HG02759 (cell line): ENCODE data around the gene YTHDC1.
"Not testable (repeated sequence)": the region's sequence is repeated elsewhere in the genome, so short reads cannot be mapped to it uniquely, and the experiment has no call there.

Experiments used
- ATAC-seq: cut with Tn5 transposase; IDR thresholded peaks from one replicate; pipeline ENCODE4 v1.9.1; 2021; ENCODE audit warnings: mild to moderate bottlenecking, moderate library complexity; ENCODE audit not compliant: unreplicated experiment

Gene YTHDC1

DNA sequence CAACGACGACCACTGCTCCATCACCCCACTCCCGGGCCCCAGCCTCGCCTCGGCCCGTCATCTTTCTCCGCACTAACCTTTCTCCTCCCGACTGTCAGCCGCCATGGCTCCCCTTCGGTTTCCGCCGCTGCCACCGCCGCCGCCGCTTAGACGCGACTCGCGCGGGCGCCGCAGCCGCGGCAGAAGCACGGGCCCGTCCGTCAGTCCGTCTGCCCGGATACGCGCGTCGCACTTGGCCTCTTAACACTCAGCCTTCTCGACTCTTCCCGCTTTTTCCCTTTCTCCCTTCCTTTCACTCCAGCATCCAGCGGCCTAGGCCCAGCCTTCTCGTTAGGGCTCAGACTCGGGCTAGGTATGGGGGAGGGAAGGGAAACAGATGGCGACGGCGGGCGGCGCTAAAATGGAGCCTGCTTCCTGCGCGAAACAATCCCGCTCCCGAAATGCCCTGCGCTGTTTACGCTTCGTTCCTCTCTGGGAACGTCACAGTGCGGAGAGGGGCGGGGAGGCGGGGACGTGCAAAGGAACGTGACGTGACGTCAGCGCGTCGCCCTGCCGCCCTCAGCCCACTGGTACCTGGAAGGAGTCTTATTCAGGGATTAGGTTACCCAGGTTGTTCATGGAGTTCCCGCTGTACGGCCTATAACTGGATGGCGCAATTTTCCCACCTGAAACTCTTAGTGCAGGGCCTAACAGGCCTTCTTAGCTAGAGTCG lies at the start of gene YTHDC1:
TSS of gene YTHDC1 (minus strand) at position 442 of the 712 bp plus-strand sequence. CDS start at position 105, 337 bp downstream.
- peak; percentile 97 for ATAC-seq

DNA sequence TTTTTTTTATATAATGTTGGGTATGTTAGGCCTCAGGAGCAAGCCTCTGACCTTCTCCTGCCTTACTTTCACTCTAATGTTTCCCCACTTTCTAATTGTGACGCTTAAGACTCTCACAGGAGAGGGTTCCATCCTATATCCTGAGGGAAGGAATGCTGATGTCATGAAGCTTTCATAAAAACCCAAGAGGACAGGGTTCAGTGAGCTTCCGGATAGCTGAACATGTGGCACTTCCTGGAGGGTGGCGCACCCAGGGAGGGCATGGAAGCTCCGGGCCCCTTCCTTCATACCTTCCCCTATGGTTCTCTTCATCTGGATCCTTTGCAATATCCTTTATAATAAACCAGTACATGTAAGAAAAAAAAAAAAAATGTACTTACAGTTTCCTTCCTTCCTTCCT lies 49.4 kb upstream of the YTHDC1 start:
- no peak for ATAC-seq

DNA sequence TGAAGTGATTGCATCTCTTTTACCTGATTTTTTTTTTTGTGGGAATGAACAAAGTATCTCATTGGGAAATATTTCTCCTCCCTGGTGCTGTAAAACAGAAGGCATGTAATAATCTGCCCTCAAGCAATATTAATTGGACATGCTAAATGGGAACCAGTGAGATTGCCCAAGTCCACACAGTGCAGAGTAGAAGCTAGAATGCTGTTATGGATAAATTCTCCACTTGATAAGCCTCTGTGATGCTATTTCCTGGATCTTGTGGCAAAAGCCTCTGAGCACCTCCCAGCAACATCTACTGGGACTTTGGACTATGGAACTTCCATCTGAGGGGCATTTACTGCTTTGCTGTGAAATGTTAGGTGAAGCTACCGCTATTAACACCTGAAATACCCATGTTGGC lies 46.9 kb upstream of the YTHDC1 start:
- ATAC-seq, result no peak

- no peak for ATAC-seq
Measured at GRCh38 chr4:68391436-68391835, 41.5 kb upstream of the YTHDC1 start.

GRCh38 chr4:68390205-68390935 lies 40.5 kb upstream of the YTHDC1 start:
- no peak for ATAC-seq

GRCh38 chr4:68389386-68389913 lies 39.6 kb upstream of the YTHDC1 start:
- ATAC-seq, result not testable (repeated sequence)

- no peak for ATAC-seq
Measured at GRCh38 chr4:68388347-68388865, 38.5 kb upstream of the YTHDC1 start.

DNA sequence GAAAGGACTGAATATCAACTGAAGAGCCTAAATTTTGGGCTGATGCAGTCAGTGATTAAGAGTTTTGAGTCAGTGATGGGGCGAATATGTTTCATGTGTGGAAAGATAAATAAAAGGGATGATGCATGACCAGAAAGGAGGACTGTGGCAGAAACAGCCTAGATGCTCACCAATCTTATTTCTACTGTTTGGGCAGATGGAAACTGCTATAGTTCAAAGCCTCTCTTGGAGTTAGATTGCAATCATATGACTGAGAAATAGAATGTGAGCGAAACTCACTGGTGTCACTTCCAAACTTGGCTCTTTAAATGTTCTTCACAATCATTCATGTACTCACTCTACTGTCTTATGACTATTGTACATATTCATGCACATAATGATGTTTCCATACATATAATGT lies 35.4 kb upstream of the YTHDC1 start:
- no peak for ATAC-seq

DNA sequence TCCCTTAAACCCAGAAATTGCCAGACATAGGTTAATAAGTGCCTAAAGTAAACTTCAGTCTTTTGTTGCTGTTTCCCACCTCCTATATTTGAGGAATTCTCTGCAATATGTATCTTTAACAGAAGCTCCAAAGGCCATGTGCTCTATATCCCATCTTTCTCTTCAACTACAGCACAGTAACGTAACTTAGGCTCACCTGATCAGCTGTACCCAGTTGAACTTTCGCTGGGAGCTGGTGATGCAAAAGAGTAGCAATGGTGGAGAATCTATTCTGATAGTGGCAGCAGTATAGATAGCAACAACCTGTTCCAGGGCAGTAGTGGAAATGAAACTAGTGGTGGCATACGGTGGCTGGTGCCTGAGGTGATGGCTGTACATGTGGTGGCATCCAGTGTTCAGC lies 33.2 kb upstream of the YTHDC1 start:
- ATAC-seq, result no peak

DNA sequence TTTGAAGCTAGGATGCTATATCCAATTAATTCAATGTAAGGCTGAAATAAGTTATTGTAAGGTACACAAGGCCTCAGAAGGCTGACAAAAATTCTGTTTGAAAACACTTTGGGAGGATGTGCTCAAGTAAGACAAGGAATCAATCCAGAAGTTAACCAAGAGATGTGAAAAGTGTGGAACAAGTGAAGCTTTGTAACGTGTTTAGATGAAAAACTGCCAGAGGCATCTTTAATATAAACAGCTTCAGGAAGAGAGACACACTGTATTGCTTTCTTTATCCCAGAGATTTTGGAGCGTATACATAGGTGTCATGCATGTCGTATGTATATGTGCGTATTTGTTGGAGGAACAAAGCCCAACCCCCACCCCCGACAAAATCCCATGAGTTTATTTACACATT lies 28.3 kb upstream of the YTHDC1 start:
- no peak for ATAC-seq

GRCh38 chr4:68375667-68376559 lies 26.0 kb upstream of the YTHDC1 start:
- peak; percentile 65 for ATAC-seq

GRCh38 chr4:68373513-68373912 lies 23.6 kb upstream of the YTHDC1 start:
- ATAC-seq, result peak; percentile 98

DNA sequence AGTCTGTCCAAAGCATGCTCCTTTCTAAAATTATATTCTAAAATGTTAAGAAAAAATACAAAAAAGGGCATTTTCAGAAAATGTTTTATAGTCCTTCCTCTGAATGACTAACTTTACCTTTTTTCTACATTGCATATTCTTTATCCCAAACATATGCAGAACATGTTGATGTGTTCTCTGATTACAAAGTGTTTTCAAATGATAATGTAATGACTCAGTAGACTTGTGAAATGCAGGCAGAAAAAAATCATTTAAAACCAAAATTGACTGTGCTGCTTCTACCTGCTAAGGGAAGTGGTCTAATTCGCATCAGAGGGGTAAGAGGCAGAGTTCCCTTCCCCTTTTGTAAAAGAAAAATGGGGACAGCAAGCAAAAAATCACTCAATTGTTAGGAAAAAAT lies 22.7 kb upstream of the YTHDC1 start:
- ATAC-seq, result no peak

- ATAC-seq, result no peak
Measured at GRCh38 chr4:68369142-68369805, 19.4 kb upstream of the YTHDC1 start.

DNA sequence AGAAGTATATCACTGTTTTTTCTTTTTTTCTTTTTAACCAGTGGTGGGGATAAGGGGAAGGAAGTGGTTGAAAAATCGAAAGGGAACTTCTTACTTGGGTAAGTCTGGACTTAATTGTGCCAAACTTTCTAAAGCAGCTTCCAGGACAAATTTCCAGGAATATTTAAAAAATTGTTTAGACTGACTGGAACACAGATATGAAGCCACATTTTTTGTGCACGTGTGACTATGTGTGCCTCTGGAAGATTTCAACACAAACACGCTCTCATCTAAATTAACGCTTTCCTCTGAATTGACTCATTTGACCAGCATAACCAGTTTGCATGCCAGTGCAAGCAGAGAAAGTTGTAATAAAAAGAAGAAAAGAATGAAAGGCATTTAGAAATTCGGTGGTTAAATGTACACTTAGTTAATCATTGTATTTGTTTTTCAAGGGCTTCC lies 18.8 kb upstream of the YTHDC1 start:
- no peak for ATAC-seq

GRCh38 chr4:68367835-68368234 lies 17.9 kb upstream of the YTHDC1 start:
- ATAC-seq, result no peak

DNA sequence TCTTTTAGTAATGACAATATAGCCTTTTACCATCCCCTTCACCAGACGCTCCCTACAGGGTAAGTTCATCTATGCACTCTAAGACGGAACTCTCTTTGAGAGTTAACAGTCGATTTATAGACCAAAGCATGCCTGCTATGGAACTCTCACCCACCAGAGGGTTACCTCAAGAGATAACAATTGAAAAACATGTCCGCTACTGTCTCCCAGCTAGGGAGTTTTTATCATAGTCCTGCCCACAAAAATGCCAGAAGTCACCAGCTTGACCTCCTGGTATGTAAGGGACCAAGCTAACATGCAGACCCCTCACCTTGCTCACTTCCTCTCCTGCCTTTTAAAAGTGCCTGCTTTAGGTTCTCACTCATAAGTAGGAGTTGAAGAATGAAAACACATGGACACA lies 16.7 kb upstream of the YTHDC1 start:
- ATAC-seq, result no peak

DNA sequence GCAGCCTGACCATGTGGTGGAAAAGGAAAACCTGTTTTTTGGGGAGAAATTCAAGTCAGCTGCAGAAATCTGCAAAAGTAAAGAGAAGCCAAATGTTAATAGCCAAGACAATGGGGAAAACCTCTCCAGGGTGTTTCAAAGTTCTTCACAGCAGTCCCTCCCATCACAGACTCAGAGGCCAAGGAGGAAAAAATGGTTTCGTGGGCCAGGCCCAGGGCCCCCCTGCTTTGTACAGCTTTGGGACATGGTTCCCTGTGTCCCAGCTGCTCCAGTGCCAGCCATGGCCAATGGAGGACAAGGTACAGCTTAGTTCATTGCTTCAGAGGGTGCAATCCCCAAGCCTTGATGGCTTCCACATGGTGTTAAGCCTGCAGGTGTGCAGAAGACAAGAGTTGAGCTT lies 15.2 kb upstream of the YTHDC1 start:
- no peak for ATAC-seq

GRCh38 chr4:68361146-68361589 lies 11.3 kb upstream of the YTHDC1 start:
- no peak for ATAC-seq

- no peak for ATAC-seq
Measured at GRCh38 chr4:68360231-68360968, 10.5 kb upstream of the YTHDC1 start.
